PC-9 (cell line): Measurements from ENCODE around the gene AGBL3. TPM values are rescaled to one million over a fixed set of nuclear protein-coding genes. Genes with fewer than 3 reads are reported as not detected.

Source experiments
- BruUV-seq: library from RNA; stranded (reverse); fragments of 400-500 nt; replicated peaks from 2 replicates; lab custom pipeline; 2021; lab: Mats Ljungman, UMichigan
- CTCF ChIA-PET: fragments of 300-600 bp; sonication (Branson Sonifier 250); formaldehyde crosslinking; loops from one replicate; lab custom pipeline; 2022; ENCODE audit warnings: antibody characterized with exemption; lab: Charles Lee
- POLR2A ChIA-PET: fragments of 300-600 bp; sonication (Branson Sonifier 250); formaldehyde crosslinking; loops from one replicate; lab custom pipeline; 2022; ENCODE audit warnings: antibody characterized with exemption; ENCODE audit not compliant: unreplicated experiment; lab: Charles Lee
- DNase-seq, 2 experiments: peaks; one replicate each; pipeline versions ENCODE4 v3.0.0 to v3.0.0-alpha.2; 2015 to 2022; ENCODE audit warnings: mixed read lengths in 1 of 2
- H2AFZ ChIP-seq: fragments of 200-600 bp; sonication (generic); 2 replicates; pipeline ENCODE4 v1.8.1; 2017; ENCODE audit warnings: antibody characterized with exemption
- H3F3A ChIP-seq: fragments of 200-600 bp; sonication (generic); 2 replicates; pipeline ENCODE4 v1.8.1; 2017; ENCODE audit warnings: antibody characterized with exemption, mild to moderate bottlenecking, low read depth; ENCODE audit not compliant: insufficient read depth
- H3K27ac ChIP-seq: fragments of 200-600 bp; sonication (generic); 2 replicates; pipeline ENCODE4 v1.6.1; 2016; ENCODE audit warnings: mixed run types
- H3K27me3 ChIP-seq: fragments of 200-600 bp; sonication (generic); 2 replicates; pipeline ENCODE4 v1.6.1; 2016; ENCODE audit warnings: low read depth, mixed run types; ENCODE audit not compliant: insufficient read depth
- H3K36me3 ChIP-seq: fragments of 200-600 bp; sonication (generic); 2 replicates; pipeline ENCODE4 v1.6.1; 2016; ENCODE audit warnings: low read depth, mixed run types
- H3K4me1 ChIP-seq: fragments of 200-600 bp; sonication (generic); replicated peaks from 2 replicates; pipeline ENCODE4 v1.6.1; 2016; ENCODE audit warnings: mixed run types; ENCODE audit not compliant: insufficient read depth
- H3K4me2 ChIP-seq: fragments of 200-600 bp; sonication (generic); 2 replicates; pipeline ENCODE4 v1.6.1; 2017; ENCODE audit warnings: mixed run types
- H3K4me3 ChIP-seq: fragments of 200-600 bp; sonication (generic); 2 replicates; pipeline ENCODE4 v1.6.1; 2016; ENCODE audit warnings: mixed run types
- H3K79me2 ChIP-seq: fragments of 200-600 bp; sonication (generic); 2 replicates; pipeline ENCODE4 v1.6.1; 2017; ENCODE audit warnings: low read depth, mixed run types
- H3K9me2 ChIP-seq: fragments of 200-600 bp; sonication (generic); 2 replicates; pipeline ENCODE4 v1.8.1; 2017; ENCODE audit warnings: mild to moderate bottlenecking; ENCODE audit not compliant: insufficient read depth
- H3K9me3 ChIP-seq: fragments of 200-600 bp; sonication (generic); 2 replicates; pipeline ENCODE4 v1.8.1; 2016; ENCODE audit warnings: low read depth; ENCODE audit not compliant: insufficient read depth
- H4K20me1 ChIP-seq: fragments of 200-600 bp; sonication (generic); 2 replicates; pipeline ENCODE4 v1.8.1; 2017; ENCODE audit not compliant: insufficient read depth
- EZH2 ChIP-seq: fragments of 200-600 bp; sonication (generic); IDR thresholded peaks from 2 replicates; pipeline ENCODE4 v1.8.0; 2017; ENCODE audit warnings: antibody characterized with exemption, low read depth
- intact Hi-C: fragments of 100-400 bp; cut with micrococcal nuclease; formaldehyde crosslinking; loops from one replicate; pipeline ENCODE4 v1.10.0; 2022; ENCODE audit not compliant: unreplicated experiment
- total RNA-seq: library from RNA; stranded (reverse); gene quantifications from 2 replicates; pipeline ENCODE4 v1.2.3, GENCODE V29; 2021
- TF ChIP-seq, protein P1 (sequence below): fragments of 200-600 bp; sonication (generic); conservative IDR thresholded peaks from 2 replicates; pipeline ENCODE4 v1.6.1; 2017; ENCODE audit warnings: mixed run types, antibody characterized with exemption, mild to moderate bottlenecking, moderate library complexity

AGBL3 gene
- total RNA-seq, 1 experiment from 2014 or later: 3.2 TPM

- Histone ChIP-seq H4K20me1 (no peaks in the 10 kb centered on the region), H3K4me2 (no peak overlapping the region), H3K36me3 (no peaks in the 10 kb centered on the region), H3K9me2 (peaks cover 4% of the 10 kb centered on the region; the same call in 1 of the 2 replicates), H2AFZ (no peak overlapping the region), H3K4me3 (no peak overlapping the region), H3K4me1 (peaks cover 22% of the 10 kb centered on the region), H3K27me3 (no peaks in the 10 kb centered on the region), H3K79me2 (no peaks in the 10 kb centered on the region), H3K9me3 (no peaks in the 10 kb centered on the region), H3K27ac (no peak overlapping the region), H3F3A (no peaks in the 10 kb centered on the region; the same call in 1 of the 2 replicates)
- TF ChIP-seq EZH2: no peak
- TF ChIP-seq, protein P1, sequence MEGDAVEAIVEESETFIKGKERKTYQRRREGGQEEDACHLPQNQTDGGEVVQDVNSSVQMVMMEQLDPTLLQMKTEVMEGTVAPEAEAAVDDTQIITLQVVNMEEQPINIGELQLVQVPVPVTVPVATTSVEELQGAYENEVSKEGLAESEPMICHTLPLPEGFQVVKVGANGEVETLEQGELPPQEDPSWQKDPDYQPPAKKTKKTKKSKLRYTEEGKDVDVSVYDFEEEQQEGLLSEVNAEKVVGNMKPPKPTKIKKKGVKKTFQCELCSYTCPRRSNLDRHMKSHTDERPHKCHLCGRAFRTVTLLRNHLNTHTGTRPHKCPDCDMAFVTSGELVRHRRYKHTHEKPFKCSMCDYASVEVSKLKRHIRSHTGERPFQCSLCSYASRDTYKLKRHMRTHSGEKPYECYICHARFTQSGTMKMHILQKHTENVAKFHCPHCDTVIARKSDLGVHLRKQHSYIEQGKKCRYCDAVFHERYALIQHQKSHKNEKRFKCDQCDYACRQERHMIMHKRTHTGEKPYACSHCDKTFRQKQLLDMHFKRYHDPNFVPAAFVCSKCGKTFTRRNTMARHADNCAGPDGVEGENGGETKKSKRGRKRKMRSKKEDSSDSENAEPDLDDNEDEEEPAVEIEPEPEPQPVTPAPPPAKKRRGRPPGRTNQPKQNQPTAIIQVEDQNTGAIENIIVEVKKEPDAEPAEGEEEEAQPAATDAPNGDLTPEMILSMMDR: no peak
- BruUV-seq: no TSS peak
- ChIA-PET POLR2A (interaction anchor here (0.7 kb wide), 1 partner anchor 1683 kb away, joined by 7 read pairs; no protein-coding TSS in a partner anchor), CTCF (interaction anchor here (0.6 kb wide), 1 partner anchor 262 kb away, joined by 18 read pairs; no protein-coding TSS in a partner anchor)
- no peak for DNase-seq
- intact Hi-C loops: no loop called here
Measured at GRCh38 chr7:134945691-134946090, 40.6 kb upstream of the AGBL3 start.

- ChIA-PET POLR2A (no interaction called here), CTCF (no interaction called here)
- no peaks in the 10 kb centered on the region for H3K9me3 ChIP-seq
- H3K36me3 ChIP-seq: no peaks in the 10 kb centered on the region
- no peak overlapping the region for H3K27ac ChIP-seq
- no peaks in the 10 kb centered on the region for H3F3A ChIP-seq
- H3K9me2 ChIP-seq: peaks cover 4% of the 10 kb centered on the region; the same call in 1 of the 2 replicates
- H2AFZ ChIP-seq: no peak overlapping the region
- no peak for TF ChIP-seq EZH2
- TF ChIP-seq, protein P1: no peak
- no peaks in the 10 kb centered on the region for H4K20me1 ChIP-seq
- intact Hi-C loops: no loop called here
- no peaks in the 10 kb centered on the region for H3K27me3 ChIP-seq
- H3K79me2 ChIP-seq: no peaks in the 10 kb centered on the region
- H3K4me2 ChIP-seq: no peak overlapping the region
- no peak for DNase-seq
- H3K4me3 ChIP-seq: no peak overlapping the region
- peaks cover 16% of the 10 kb centered on the region for H3K4me1 ChIP-seq
- no TSS peak for BruUV-seq
Measured at GRCh38 chr7:134946260-134946659, 40.0 kb upstream of the AGBL3 start.

DNA sequence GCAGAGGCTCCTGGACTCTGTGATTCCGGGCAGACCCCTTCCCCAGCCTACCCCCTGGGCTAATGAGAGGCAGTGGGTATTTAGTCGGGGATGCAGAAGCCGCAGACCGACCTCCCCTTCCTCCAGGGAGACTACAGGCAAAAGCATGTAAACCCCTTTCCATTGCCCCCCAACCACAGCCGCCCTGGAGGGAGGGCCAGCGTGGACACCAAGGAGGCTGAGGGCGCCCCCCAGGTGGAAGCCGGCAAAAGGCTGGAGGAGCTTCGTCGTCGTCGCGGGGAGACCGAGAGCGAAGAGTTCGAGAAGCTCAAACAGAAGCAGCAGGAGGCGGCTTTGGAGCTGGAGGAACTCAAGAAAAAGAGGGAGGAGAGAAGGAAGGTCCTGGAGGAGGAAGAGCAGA, 39.0 kb upstream of the AGBL3 start:
- peaks cover 4% of the 10 kb centered on the region; the same call in 1 of the 2 replicates for H3K9me2 ChIP-seq
- BruUV-seq: no TSS peak
- POLR2A ChIA-PET: no interaction called here
- H4K20me1 ChIP-seq: no peaks in the 10 kb centered on the region
- H3K79me2 ChIP-seq: no peaks in the 10 kb centered on the region
- CTCF ChIA-PET: no interaction called here
- H3K4me1 ChIP-seq: peaks cover 10% of the 10 kb centered on the region
- H3K4me2 ChIP-seq: no peak overlapping the region
- no peak overlapping the region for H2AFZ ChIP-seq
- no peaks in the 10 kb centered on the region for H3K36me3 ChIP-seq
- no peaks in the 10 kb centered on the region for H3F3A ChIP-seq
- intact Hi-C loops: no loop called here
- H3K27ac ChIP-seq: no peak overlapping the region
- TF ChIP-seq, protein P1: no peak
- TF ChIP-seq EZH2: no peak
- no peak overlapping the region for H3K4me3 ChIP-seq
- H3K9me3 ChIP-seq: no peaks in the 10 kb centered on the region
- no peaks in the 10 kb centered on the region for H3K27me3 ChIP-seq
- DNase-seq: no peak
